Measurements from ENCODE around the gene INSC.

INSC gene

GRCh38 chr11:15171956-15172355 lies 57.2 kb downstream of the INSC start:
- DNase-seq = no peak
- in situ Hi-C loops (cut with MboI; ENCODE audit: low pct_unique_long_range_greater_than_20kb, low sequenced_read_pairs) = no loop called here

DNA sequence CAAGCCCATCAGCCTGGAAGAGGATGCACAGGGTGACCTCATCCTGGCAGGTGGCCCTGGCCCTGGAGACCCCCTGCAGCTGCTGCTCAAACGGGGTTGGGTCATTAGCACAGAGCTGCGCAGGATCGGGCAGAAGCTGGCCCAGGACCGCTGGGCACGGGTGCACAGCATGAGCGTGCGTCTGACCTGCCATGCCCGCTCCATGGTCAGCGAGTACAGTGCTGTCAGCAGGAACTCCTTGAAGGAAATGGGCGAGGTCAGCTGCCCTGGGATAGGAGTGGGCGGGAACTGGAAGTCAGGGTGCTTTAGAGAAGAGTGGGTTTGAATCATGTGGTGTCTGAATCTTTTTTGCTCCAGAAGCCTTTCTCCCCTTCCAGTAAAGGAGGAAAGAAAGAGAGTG lies 61.1 kb downstream of the INSC start:
- in situ Hi-C loops (cut with MboI; ENCODE audit: low pct_unique_long_range_greater_than_20kb, low sequenced_read_pairs) = no loop called here
- DNase-seq = no peak

DNA sequence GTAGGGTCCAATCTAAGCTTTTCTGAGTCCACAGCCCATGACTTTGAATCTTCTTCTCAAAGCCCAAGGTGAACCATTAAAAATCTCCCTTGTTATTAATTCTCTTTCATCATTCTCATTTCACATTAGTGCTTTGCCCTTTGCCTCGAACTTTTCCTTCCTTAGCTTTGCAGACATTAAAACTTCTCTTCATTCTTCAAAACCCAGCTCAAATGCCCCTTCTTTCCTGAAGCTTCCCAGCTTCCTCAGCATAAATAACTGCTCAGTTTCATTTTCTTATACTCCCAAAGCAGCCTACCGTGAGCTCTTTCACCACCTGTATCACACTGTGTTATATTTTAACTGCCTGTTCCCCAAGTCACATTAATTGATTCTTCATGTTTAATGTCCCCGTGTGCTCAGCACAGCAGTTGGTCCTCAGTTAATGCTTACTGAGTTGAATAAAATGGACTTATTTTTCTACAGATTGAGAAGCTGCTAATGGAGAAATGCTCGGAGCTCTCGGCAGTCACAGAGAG lies 62.0 kb downstream of the INSC start:
- in situ Hi-C loops (cut with MboI; ENCODE audit: low pct_unique_long_range_greater_than_20kb, low sequenced_read_pairs) = no loop called here
- DNase-seq = no peak

- in situ Hi-C loops (cut with MboI; ENCODE audit: low pct_unique_long_range_greater_than_20kb, low sequenced_read_pairs) = no loop called here
- DNase-seq = no peak
Measured at GRCh38 chr11:15177491-15177890, 62.8 kb downstream of the INSC start.

DNA sequence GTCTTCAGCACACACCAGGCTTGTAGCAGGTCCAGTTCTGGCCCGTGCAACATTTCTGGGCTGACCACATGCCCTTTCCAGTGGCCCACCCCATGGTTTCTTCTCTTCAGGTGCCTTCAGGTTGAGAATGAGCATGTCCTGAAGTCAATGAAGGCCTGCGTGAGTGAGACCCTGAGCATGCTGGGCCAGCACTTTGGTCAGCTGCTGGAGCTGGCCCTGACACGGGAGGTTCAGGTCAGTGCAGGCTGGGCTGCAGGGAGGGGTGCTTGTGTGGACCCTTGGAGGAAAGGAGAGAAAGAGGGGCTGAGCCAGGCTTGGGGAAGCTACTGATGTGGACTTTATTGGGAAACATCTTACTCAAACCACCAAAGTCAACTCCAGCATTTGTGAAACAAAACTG lies 63.5 kb downstream of the INSC start:
- no peak for DNase-seq
- in situ Hi-C loops (cut with MboI; ENCODE audit: low pct_unique_long_range_greater_than_20kb, low sequenced_read_pairs) = no loop called here

GRCh38 chr11:15179167-15179566 lies 64.4 kb downstream of the INSC start:
- in situ Hi-C loops (cut with MboI; ENCODE audit: low pct_unique_long_range_greater_than_20kb, low sequenced_read_pairs) = no loop called here
- DNase-seq = no peak

DNA sequence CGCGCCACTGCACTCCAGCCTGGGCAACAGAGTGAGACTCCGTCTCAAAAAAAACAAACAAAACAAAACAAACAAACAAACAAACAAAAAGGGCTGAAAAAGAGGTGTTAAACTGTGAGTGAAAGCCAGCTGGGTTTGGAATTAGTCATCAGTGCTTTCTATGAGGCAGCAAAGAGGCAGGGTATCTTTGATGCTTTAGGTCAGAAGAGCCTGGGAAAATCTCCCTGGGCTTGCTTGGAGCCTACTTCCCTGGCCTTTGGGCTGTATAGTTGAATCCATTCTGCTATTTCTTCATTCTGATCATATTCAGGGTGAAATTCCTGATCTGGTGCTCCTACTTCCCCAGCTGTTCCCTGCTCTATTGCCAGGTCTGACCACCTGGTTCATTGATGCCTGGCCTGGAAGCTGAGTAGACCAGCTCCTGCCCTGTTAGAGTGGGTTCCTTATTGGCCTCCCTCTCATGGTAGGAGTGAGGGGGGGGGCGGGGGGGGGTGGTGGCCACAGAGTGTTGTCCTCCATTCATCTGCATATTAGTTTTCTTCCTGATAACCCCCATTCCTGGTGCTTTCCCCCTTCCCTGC lies 65.6 kb downstream of the INSC start:
- DNase-seq = no peak
- in situ Hi-C loops (cut with MboI; ENCODE audit: low pct_unique_long_range_greater_than_20kb, low sequenced_read_pairs) = no loop called here

DNA sequence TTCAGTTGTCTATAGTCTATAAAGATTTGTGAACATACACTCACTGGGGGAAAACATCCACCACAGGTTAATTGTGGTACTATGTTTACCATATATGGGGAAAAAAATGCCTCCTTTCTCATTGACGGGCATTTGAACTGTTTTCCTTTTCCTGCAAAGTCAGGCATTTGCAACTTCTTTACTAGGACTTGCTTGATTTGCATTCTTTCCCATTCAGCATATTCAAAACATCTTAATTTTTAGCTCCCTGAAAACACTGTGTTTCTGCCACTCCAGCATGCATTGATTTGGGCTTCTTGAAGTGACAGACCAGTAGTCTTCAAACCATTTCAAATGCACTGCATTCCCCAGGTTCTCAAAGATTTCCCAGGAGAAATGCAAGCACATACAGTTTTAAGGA lies 67.6 kb downstream of the INSC start:
- in situ Hi-C loops (cut with MboI; ENCODE audit: low pct_unique_long_range_greater_than_20kb, low sequenced_read_pairs) = no loop called here
- no peak for DNase-seq

DNA sequence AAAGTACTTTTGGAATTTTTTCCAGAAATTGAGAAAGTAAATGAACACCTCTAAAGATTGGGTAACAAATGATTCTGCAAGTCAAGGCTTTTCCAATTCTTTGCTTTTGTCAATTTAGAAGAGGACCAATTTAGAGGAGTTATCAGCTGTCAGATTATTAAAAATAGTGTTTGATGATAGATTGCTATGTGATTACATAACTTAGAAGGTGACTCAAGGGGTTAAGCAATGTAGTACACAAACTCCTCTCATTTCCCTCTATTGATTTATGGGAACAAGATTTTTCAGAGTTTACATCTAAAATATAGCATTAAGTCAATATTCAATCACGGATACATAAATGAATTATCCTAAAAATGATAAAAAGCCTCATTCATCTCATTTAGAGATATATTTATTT lies 70.3 kb downstream of the INSC start:
- in situ Hi-C loops (cut with MboI; ENCODE audit: low pct_unique_long_range_greater_than_20kb, low sequenced_read_pairs) = no loop called here
- DNase-seq = no peak

GRCh38 chr11:15186146-15186545 lies 71.4 kb downstream of the INSC start:
- in situ Hi-C loops (cut with MboI; ENCODE audit: low pct_unique_long_range_greater_than_20kb, low sequenced_read_pairs) = no loop called here
- DNase-seq = no peak

DNA sequence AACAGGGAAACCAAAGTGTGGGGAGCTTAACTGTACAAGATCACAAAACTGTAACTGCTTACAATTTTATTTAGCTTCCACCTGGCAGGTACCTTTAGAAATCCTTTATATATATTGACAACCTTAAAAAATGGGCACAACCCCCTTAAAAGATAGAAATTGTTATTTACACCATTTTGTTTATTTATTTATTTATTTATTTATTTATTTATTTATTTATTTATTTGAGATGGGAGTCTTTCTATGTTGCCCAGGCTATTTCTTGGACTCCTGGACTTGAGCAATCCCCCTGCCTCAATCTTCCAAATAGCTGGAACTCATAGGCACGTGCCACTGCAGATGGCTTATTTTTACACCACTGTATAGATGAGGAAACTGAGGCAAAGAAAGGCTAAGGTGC lies 74.5 kb downstream of the INSC start:
- in situ Hi-C loops (cut with MboI; ENCODE audit: low pct_unique_long_range_greater_than_20kb, low sequenced_read_pairs) = no loop called here
- no peak for DNase-seq

GRCh38 chr11:15189641-15190365 lies 75.1 kb downstream of the INSC start:
- DNase-seq = no peak
- in situ Hi-C loops (cut with MboI; ENCODE audit: low pct_unique_long_range_greater_than_20kb, low sequenced_read_pairs) = no loop called here

DNA sequence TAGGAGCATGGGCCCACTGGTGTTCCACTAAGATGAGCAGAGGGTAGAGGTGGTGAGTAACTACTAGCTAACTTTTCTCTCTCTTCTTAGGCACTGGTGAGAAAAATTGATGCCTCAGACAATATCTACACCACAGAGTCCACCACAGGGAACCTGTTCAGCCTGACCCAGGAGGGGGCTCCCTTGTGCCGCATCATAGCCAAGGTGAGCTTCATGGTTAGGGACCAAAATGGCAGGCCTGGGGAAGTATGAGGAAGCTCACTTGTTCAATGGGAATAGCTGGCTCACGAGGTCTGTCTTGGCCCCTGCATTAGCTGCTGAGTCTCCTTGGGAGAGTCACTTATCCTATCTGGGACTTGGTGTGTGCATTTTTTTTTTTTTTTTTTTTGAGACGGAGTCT lies 75.9 kb downstream of the INSC start:
- in situ Hi-C loops (cut with MboI; ENCODE audit: low pct_unique_long_range_greater_than_20kb, low sequenced_read_pairs) = no loop called here
- no peak for DNase-seq

- no peak for DNase-seq
- in situ Hi-C loops (cut with MboI; ENCODE audit: low pct_unique_long_range_greater_than_20kb, low sequenced_read_pairs) = no loop called here
Measured at GRCh38 chr11:15192005-15192556, 77.4 kb downstream of the INSC start.

- DNase-seq = no peak
- in situ Hi-C loops (cut with MboI; ENCODE audit: low pct_unique_long_range_greater_than_20kb, low sequenced_read_pairs) = no loop called here
Measured at GRCh38 chr11:15194671-15195415, 80.1 kb downstream of the INSC start.

DNA sequence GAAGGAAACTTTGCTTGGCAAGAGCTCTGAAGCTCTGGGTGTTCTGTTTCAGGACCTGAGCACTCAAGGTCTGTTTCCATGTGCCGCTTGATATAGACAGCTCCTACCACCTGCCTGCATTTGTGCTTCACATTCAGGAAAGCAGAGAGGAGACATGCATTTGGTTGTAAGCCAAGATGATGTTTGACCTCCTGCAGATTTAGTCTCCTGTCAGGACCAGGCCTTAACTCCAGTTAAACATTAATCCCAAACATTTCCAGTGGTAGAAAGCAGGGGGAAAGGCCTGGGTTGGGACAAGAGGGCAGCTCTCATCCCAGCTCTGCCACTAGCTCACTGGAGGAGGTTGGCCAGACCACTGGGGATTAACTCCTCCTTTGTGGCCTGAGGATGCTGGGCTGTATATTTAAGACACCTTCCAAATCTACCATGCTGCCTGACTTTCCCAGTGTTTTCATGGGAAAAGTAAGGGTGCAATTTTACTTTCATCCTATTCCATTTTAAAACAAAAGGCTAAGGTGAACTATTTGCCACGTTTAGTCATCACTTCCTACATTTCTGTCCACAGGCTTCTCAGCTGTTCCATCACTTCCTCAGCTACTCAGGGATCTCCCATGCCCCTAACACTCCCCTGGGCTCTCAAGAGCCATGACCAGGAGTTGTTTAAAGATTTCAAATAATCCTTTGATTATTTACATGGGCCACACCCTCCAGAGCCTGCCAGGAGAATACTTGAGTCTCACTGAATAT lies 80.9 kb downstream of the INSC start:
- in situ Hi-C loops (cut with MboI; ENCODE audit: low pct_unique_long_range_greater_than_20kb, low sequenced_read_pairs) = no loop called here
- DNase-seq = no peak

- in situ Hi-C loops (cut with MboI; ENCODE audit: low pct_unique_long_range_greater_than_20kb, low sequenced_read_pairs) = no loop called here
- no peak for DNase-seq
Measured at GRCh38 chr11:15196704-15197103, 82.0 kb downstream of the INSC start.

- in situ Hi-C loops (cut with MboI; ENCODE audit: low pct_unique_long_range_greater_than_20kb, low sequenced_read_pairs) = no loop called here
- DNase-seq = no peak
Measured at GRCh38 chr11:15197696-15198095, 83.0 kb downstream of the INSC start.

GRCh38 chr11:15198284-15198683 lies 83.6 kb downstream of the INSC start:
- in situ Hi-C loops (cut with MboI; ENCODE audit: low pct_unique_long_range_greater_than_20kb, low sequenced_read_pairs) = no loop called here
- DNase-seq = no peak

Measured in KBM-7 (cell line).